MM.1S (cell line): ENCODE results near the gene METTL2A.

Experiments used
- CTCF ChIP-seq: fragments of 300-600 bp; sonication (generic); IDR thresholded peaks from 2 replicates; pipeline ENCODE4 v1.5.1; 2016; ENCODE audit warnings: antibody characterized with exemption, low read length, mixed read lengths
- EZH2phosphoT487 ChIP-seq: fragments of 300-600 bp; sonication (generic); IDR thresholded peaks from 2 replicates; pipeline ENCODE4 v1.6.1; 2018; ENCODE audit warnings: antibody characterized with exemption, low read length

- TF ChIP-seq CTCF (no peak), EZH2phosphoT487 (no peak)
Measured at GRCh38 chr17:62392908-62393307, 30.8 kb upstream of the METTL2A start.
